IMR-90 (cell line): ENCODE results near the gene TMPRSS9. TPM values are rescaled to one million over a fixed set of nuclear protein-coding genes. Genes with fewer than 3 reads are reported as not detected.

Experiments
- ATAC-seq: fragments of 200-7000 bp; cut with Tn5 transposase; 2 replicates; pipeline ENCODE4 v1.9.1; 2020; ENCODE audit warnings: low read depth, mild to moderate bottlenecking, moderate library complexity
- BruUV-seq: library from RNA; stranded (reverse); fragments of 400-500 nt; replicated peaks from 2 replicates; lab custom pipeline; 2021; lab: Mats Ljungman, UMichigan
- CTCF ChIA-PET: fragments of 300-600 bp; formaldehyde crosslinking; extraction: SDS; loops from one replicate; lab custom pipeline; 2021; ENCODE audit warnings: antibody characterized with exemption; lab: Yijun Ruan, JAX
- POLR2A ChIA-PET: fragments of 300-600 bp; sonication (Branson Sonifier 250); formaldehyde crosslinking; loops from one replicate; lab custom pipeline; 2022; ENCODE audit warnings: antibody characterized with exemption; ENCODE audit not compliant: unreplicated experiment; lab: Charles Lee
- DNase-seq: peaks from one replicate; pipeline ENCODE4 v3.0.0; 2013
- H2AFZ ChIP-seq: replicated peaks from 2 replicates; pipeline ENCODE3; 2013; ENCODE audit warnings: low read length, mild to moderate bottlenecking; ENCODE audit not compliant: poor library complexity
- H2AK5ac ChIP-seq: 2 replicates; pipeline ENCODE4 v1.6.1; 2013; ENCODE audit warnings: low read depth, low read length, inconsistent platforms
- H2AK9ac ChIP-seq: replicated peaks from 2 replicates; pipeline ENCODE3; 2013; ENCODE audit warnings: mild to moderate bottlenecking, low read depth, low read length, moderate library complexity; ENCODE audit not compliant: poor library complexity
- H2BK120ac ChIP-seq: 2 replicates; pipeline ENCODE4 v1.6.1; 2013; ENCODE audit warnings: low read depth, low read length, inconsistent platforms
- H2BK15ac ChIP-seq: 3 replicates; pipeline ENCODE4 v1.6.1; 2013; ENCODE audit warnings: low read depth, low read length, inconsistent platforms
- H2BK20ac ChIP-seq: 2 replicates; pipeline ENCODE4 v1.6.1; 2013; ENCODE audit warnings: low read depth, mild to moderate bottlenecking, inconsistent platforms, low read length, moderate library complexity
- H2BK5ac ChIP-seq: 2 replicates; pipeline ENCODE4 v1.6.1; 2013; ENCODE audit warnings: mild to moderate bottlenecking, low read depth, low read length, inconsistent platforms; ENCODE audit not compliant: poor library complexity, severe bottlenecking
- H3K14ac ChIP-seq: replicated peaks from 2 replicates; pipeline ENCODE4 v1.6.1; 2013; ENCODE audit warnings: low read depth, low read length, inconsistent platforms
- H3K18ac ChIP-seq: 2 replicates; pipeline ENCODE4 v1.6.1; 2013; ENCODE audit warnings: low read depth, low read length, control low read depth
- H3K23ac ChIP-seq: 2 replicates; pipeline ENCODE4 v1.6.1; 2013; ENCODE audit warnings: low read depth, low read length, inconsistent platforms
- H3K27ac ChIP-seq: 2 replicates; pipeline ENCODE4 v1.5.1; 2013; ENCODE audit warnings: mild to moderate bottlenecking, control low read depth, low read length; ENCODE audit not compliant: insufficient read depth
- H3K27me3 ChIP-seq: 2 replicates; pipeline ENCODE4 v1.6.1; 2013; ENCODE audit warnings: low read length; ENCODE audit not compliant: control insufficient read depth, insufficient read depth
- H3K36me3 ChIP-seq: 2 replicates; pipeline ENCODE4 v1.6.1; 2013; ENCODE audit warnings: low read length, mixed read lengths; ENCODE audit not compliant: control insufficient read depth, insufficient read depth
- H3K4ac ChIP-seq: 2 replicates; pipeline ENCODE4 v1.6.1; 2013; ENCODE audit warnings: low read depth, low read length, inconsistent platforms
- H3K4me1 ChIP-seq: 2 replicates; pipeline ENCODE4 v1.6.1; 2013; ENCODE audit warnings: low read length, mixed read lengths; ENCODE audit not compliant: control insufficient read depth, insufficient read depth
- H3K4me2 ChIP-seq: 2 replicates; pipeline ENCODE4 v1.6.1; 2013; ENCODE audit warnings: low read depth, mild to moderate bottlenecking, control low read depth, low read length, moderate library complexity
- H3K4me3 ChIP-seq: 2 replicates; pipeline ENCODE4 v1.5.1; 2013; ENCODE audit warnings: low read depth, mild to moderate bottlenecking, control low read depth, low read length, moderate library complexity; ENCODE audit not compliant: insufficient read depth
- H3K56ac ChIP-seq: 2 replicates; pipeline ENCODE4 v1.6.1; 2013; ENCODE audit warnings: low read length, inconsistent platforms; ENCODE audit not compliant: insufficient read depth; ENCODE audit errors: extremely low read depth
- H3K79me1 ChIP-seq, 2 experiments: 2 replicates each; pipeline ENCODE4 v1.6.1; 2013; ENCODE audit warnings: low read length in 2 of 2, inconsistent platforms in 1 of 2, low read depth in 1 of 2
- H3K9ac ChIP-seq: 2 replicates; pipeline ENCODE4 v1.6.1; 2013; ENCODE audit warnings: low read depth, low read length, control low read depth
- H3K9me1 ChIP-seq: 2 replicates; pipeline ENCODE4 v1.6.1; 2013; ENCODE audit warnings: low read length, inconsistent platforms; ENCODE audit not compliant: insufficient read depth
- H3K9me3 ChIP-seq: 2 replicates; pipeline ENCODE4 v1.6.1; 2013; ENCODE audit warnings: low read length; ENCODE audit not compliant: control insufficient read depth, insufficient read depth
- H4K20me1 ChIP-seq: 2 replicates; pipeline ENCODE4 v1.6.1; 2013; ENCODE audit warnings: low read length, inconsistent platforms; ENCODE audit not compliant: insufficient read depth
- H4K5ac ChIP-seq: 2 replicates; pipeline ENCODE4 v1.6.1; 2013; ENCODE audit warnings: mild to moderate bottlenecking, low read depth, low read length, control low read depth
- H4K8ac ChIP-seq, 2 experiments: 2 replicates each; pipeline ENCODE4 v1.6.1; 2013; ENCODE audit warnings: low read depth in 2 of 2, low read length in 2 of 2, control low read depth in 1 of 2, inconsistent platforms in 1 of 2
- H4K91ac ChIP-seq: 2 replicates; pipeline ENCODE4 v1.6.1; 2013; ENCODE audit warnings: low read depth, low read length, inconsistent platforms; ENCODE audit not compliant: insufficient read depth
- BHLHE40 ChIP-seq: fragments of 150-350 bp; IDR thresholded peaks from 2 replicates; pipeline ENCODE4 v1.6.1; 2016; ENCODE audit warnings: mild to moderate bottlenecking, low read depth, low read length
- CEBPB ChIP-seq: IDR thresholded peaks from 2 replicates; pipeline ENCODE4 v1.6.1; 2012; ENCODE audit warnings: low read depth, low read length, improper control_type of control experiment
- CHD1 ChIP-seq: IDR thresholded peaks from 2 replicates; pipeline ENCODE4 v1.6.1; 2012; ENCODE audit warnings: low read depth, low read length, improper control_type of control experiment
- MAFK ChIP-seq: IDR thresholded peaks from 2 replicates; pipeline ENCODE4 v1.6.1; 2012; ENCODE audit warnings: low read depth, low read length, improper control_type of control experiment
- MAZ ChIP-seq: IDR thresholded peaks from 2 replicates; pipeline ENCODE4 v1.6.1; 2012; ENCODE audit warnings: low read depth, mild to moderate bottlenecking, low read length, improper control_type of control experiment, moderate library complexity, borderline replicate concordance
- MXI1 ChIP-seq: IDR thresholded peaks from 2 replicates; pipeline ENCODE4 v1.6.1; 2012; ENCODE audit warnings: low read depth, mild to moderate bottlenecking, low read length, moderate library complexity, borderline replicate concordance
- NFE2L2 ChIP-seq: fragments of 150-350 bp; IDR thresholded peaks from 2 replicates; pipeline ENCODE4 v1.6.1; 2016; ENCODE audit warnings: low read depth, mild to moderate bottlenecking, low read length
- RAD21 ChIP-seq: IDR thresholded peaks from 2 replicates; pipeline ENCODE4 v1.6.1; 2012; ENCODE audit warnings: low read length, improper control_type of control experiment
- RCOR1 ChIP-seq: IDR thresholded peaks from 2 replicates; pipeline ENCODE4 v1.6.1; 2012; ENCODE audit warnings: mild to moderate bottlenecking, low read length, improper control_type of control experiment; ENCODE audit not compliant: insufficient replicate concordance
- RFX5 ChIP-seq: IDR thresholded peaks from 2 replicates; pipeline ENCODE4 v1.8.0; 2012; ENCODE audit warnings: low read depth, mild to moderate bottlenecking, low read length, moderate library complexity
- SMC3 ChIP-seq: fragments of 150-350 bp; IDR thresholded peaks from 2 replicates; pipeline ENCODE4 v1.6.1; 2016; ENCODE audit warnings: low read depth, mild to moderate bottlenecking, antibody characterized with exemption, low read length, moderate library complexity
- WGBS, 2 experiments: methylation state at CpG; one replicate each; pipeline versions ENCODE4 v1.1.5 to v1.1.7; 2013; ENCODE audit warnings: missing lambda C conversion rate in 2 of 2; ENCODE audit not compliant: insufficient read length in 1 of 2; ENCODE audit errors: extremely low coverage in 2 of 2; 5-methylcytosine and 5-hydroxymethylcytosine counted together
- dilution Hi-C: fragments of 300-500 bp; cut with HindIII; formaldehyde crosslinking; loops from one replicate; pipeline ENCODE4 v1.14.3; 2018; ENCODE audit warnings: low sequenced_read_pairs; ENCODE audit not compliant: unreplicated experiment
- in situ Hi-C: fragments of 300-500 bp; cut with MboI; formaldehyde crosslinking; loops from 3 replicates; pipeline ENCODE4 v1.14.3; 2019; ENCODE audit warnings: low sequenced_read_pairs, inconsistent platforms, mixed read lengths
- intact Hi-C: fragments of 100-400 bp; cut with micrococcal nuclease; formaldehyde crosslinking; loops from 2 replicates; pipeline ENCODE4 v1.10.0; 2022
- polyA plus RNA-seq, 3 experiments: library from polyadenylated mRNA; depleted of rRNA; stranded (reverse); fragments of >200 nt; gene quantifications; 2 replicates each; pipeline ENCODE4 v1.2.3, GENCODE V29; 2012; ENCODE audit warnings: low replicate concordance in 1 of 3
- total RNA-seq: library from RNA; depleted of rRNA; stranded (reverse); fragments of >200 nt; gene quantifications from 2 replicates; pipeline ENCODE4 v1.2.3, GENCODE V29; 2012
- TF ChIP-seq, protein P1 (sequence below): conservative IDR thresholded peaks from 2 replicates; pipeline ENCODE4 v1.5.1; 2012; ENCODE audit warnings: mild to moderate bottlenecking, low read depth, low read length, improper control_type of control experiment
- TF ChIP-seq, protein P2 (sequence below): fragments of 150-350 bp; IDR thresholded peaks from 2 replicates; pipeline ENCODE4 v1.6.1; 2017; ENCODE audit warnings: mild to moderate bottlenecking, antibody characterized with exemption, low read length, low read depth
- TF ChIP-seq, protein P3 (sequence below): fragments of 150-350 bp; IDR thresholded peaks from 2 replicates; pipeline ENCODE4 v1.6.1; 2016; ENCODE audit warnings: low read depth, mild to moderate bottlenecking, low read length, moderate library complexity, borderline replicate concordance

Gene TMPRSS9
- total and polyA plus RNA-seq, 2 of the 4 experiments (the other 2 are of a cell fraction): not detected

DNA sequence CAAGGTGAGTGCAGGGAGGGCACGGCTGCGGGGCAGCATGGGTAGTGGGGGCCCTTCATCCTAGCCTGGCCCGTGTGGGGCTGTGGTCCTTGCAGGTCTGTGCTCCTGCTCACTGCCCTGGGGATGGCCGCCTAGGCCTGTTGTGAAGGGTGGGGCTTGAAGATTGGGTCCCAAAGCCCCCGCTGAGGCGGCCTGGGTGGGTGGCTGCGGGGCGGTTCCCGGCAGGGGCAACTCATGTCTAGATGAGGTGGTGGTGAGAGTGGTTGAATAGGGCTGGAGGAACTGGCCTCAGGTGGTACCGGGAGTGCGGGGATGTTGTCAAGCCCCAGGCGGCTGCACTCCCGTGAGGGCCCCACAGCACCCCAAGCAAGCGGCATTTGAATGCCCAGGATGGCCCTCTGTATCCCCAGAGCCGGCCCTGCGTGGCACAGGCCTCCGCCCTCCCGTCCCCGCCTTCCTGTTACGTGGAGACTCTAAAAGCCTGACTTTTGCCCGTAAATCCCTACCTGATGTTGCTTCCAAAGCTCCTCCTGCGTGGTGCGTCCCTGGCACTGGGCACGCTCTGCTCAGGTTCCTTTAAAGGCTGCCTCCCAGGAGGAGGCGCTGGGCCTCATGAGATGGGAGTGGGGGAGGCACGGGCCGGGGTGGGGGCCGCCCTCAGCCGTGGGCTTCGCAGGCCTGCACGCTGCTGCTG is 16.6 kb upstream of the TMPRSS9 start:
- Histone ChIP-seq H3K27ac (no peak overlapping the region), H2BK5ac (no peak overlapping the region), H4K8ac (no peak overlapping the region), H2BK15ac (no peak overlapping the region), H3K4me3 (no peak overlapping the region), H3K4ac (no peak overlapping the region), H2AK9ac (no peak overlapping the region), H2AFZ (no peak overlapping the region), H3K27me3 (no peaks in the 10 kb centered on the region), H3K9me3 (no peaks in the 10 kb centered on the region), H3K4me2 (no peak overlapping the region), H2BK20ac (no peak overlapping the region), H4K5ac (no peak overlapping the region), H2BK120ac (no peak overlapping the region), H3K36me3 (peaks cover 40% of the 10 kb centered on the region), H3K14ac (no peak overlapping the region), H3K4me1 (no peaks in the 10 kb centered on the region), H3K18ac (no peak overlapping the region), H4K20me1 (no peaks in the 10 kb centered on the region), H3K56ac (no peak overlapping the region), H3K9me1 (no peaks in the 10 kb centered on the region), H3K79me1 (peaks cover 0 to 9% of the 10 kb centered on the region in 2 experiments; a peak in 1 of 4 replicates), H3K9ac (no peak overlapping the region), H2AK5ac (no peak overlapping the region), H4K91ac (no peak overlapping the region), H3K23ac (no peak overlapping the region)
- DNase-seq (no peak), ATAC-seq (no peak)
- TF ChIP-seq RFX5 (no peak), SMC3 (no peak), RCOR1 (no peak), NFE2L2 (no peak), CEBPB (no peak), MAFK (no peak), MAZ (no peak), BHLHE40 (no peak), MXI1 (no peak), RAD21 (no peak), CHD1 (no peak)
- TF ChIP-seq, protein P1, sequence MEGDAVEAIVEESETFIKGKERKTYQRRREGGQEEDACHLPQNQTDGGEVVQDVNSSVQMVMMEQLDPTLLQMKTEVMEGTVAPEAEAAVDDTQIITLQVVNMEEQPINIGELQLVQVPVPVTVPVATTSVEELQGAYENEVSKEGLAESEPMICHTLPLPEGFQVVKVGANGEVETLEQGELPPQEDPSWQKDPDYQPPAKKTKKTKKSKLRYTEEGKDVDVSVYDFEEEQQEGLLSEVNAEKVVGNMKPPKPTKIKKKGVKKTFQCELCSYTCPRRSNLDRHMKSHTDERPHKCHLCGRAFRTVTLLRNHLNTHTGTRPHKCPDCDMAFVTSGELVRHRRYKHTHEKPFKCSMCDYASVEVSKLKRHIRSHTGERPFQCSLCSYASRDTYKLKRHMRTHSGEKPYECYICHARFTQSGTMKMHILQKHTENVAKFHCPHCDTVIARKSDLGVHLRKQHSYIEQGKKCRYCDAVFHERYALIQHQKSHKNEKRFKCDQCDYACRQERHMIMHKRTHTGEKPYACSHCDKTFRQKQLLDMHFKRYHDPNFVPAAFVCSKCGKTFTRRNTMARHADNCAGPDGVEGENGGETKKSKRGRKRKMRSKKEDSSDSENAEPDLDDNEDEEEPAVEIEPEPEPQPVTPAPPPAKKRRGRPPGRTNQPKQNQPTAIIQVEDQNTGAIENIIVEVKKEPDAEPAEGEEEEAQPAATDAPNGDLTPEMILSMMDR: no peak
- TF ChIP-seq, protein P2, sequence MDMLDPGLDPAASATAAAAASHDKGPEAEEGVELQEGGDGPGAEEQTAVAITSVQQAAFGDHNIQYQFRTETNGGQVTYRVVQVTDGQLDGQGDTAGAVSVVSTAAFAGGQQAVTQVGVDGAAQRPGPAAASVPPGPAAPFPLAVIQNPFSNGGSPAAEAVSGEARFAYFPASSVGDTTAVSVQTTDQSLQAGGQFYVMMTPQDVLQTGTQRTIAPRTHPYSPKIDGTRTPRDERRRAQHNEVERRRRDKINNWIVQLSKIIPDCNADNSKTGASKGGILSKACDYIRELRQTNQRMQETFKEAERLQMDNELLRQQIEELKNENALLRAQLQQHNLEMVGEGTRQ: no peak
- TF ChIP-seq, protein P3, sequence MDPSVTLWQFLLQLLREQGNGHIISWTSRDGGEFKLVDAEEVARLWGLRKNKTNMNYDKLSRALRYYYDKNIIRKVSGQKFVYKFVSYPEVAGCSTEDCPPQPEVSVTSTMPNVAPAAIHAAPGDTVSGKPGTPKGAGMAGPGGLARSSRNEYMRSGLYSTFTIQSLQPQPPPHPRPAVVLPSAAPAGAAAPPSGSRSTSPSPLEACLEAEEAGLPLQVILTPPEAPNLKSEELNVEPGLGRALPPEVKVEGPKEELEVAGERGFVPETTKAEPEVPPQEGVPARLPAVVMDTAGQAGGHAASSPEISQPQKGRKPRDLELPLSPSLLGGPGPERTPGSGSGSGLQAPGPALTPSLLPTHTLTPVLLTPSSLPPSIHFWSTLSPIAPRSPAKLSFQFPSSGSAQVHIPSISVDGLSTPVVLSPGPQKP: no peak
- in situ Hi-C loops (no loop called here), dilution Hi-C loops (no loop called here), intact Hi-C loops (no loop called here)
- no TSS peak for BruUV-seq
- ChIA-PET CTCF (no interaction called here), POLR2A (no interaction called here)
- WGBS, 2 experiments: 100% methylated on average over 6 of the region's 31 CpGs; no CpG with 5 or more reads in 1 of the 2 experiments
